Measurements from ENCODE around the gene NSUN7. TPM values are rescaled to one million over a fixed set of nuclear protein-coding genes. Genes with fewer than 3 reads are reported as not detected.

NSUN7 gene
- total RNA-seq, 2 donors from 2014 or later = 0.52 to 0.65 TPM

DNA sequence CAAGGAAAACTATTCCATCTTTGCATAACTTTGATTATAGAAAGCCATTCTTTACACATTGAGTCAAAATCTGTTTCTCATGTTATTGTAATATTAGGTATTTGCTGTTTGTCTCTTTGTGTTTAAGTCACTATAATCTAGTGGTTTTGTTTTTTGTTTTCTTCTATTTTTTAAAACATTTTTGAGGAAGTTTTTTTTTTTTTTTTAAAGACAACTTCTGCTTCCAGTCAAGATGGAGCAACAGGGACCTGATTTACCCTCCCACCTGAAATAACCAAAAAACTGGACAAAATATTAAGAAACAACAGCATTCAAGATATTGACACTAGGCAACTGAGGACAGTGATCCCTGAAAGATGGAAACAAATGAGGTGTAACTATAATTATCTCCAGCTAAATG, 18.4 kb upstream of the NSUN7 start:
- intact Hi-C loops (cut with DNase I) = loop anchor here in 1 of 2 donors (10.0 kb wide), 1 partner anchor 173 kb away; no protein-coding TSS in a partner anchor
- no peak for DNase-seq (ENCODE audit: low spot score)

GRCh38 chr4:40731792-40732245, 17.9 kb upstream of the NSUN7 start:
- no peak for DNase-seq (ENCODE audit: low spot score)
- intact Hi-C loops (cut with DNase I) = loop anchor here in 1 of 2 donors (10.0 kb wide), 1 partner anchor 173 kb away; no protein-coding TSS in a partner anchor

DNA sequence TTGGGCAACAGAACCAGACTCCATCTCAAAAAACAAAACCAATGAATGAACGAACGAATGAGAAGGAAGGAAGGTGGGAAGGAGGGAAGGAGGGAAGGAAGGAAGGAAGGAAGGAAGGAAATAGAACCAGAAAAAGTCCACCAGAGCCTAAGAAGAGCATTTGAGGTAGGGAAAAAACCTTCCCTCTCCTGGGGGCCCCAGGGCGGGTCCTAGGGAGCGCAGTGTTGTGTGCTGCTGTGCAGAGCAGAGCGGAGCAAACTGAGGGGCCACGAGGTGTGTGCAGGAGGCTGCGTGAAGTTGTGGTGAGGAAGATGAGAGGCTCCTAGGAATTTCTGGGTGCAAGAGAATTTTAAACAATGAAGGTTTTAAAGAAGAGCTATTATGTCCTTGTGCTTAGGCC, 16.0 kb upstream of the NSUN7 start:
- DNase-seq (ENCODE audit: low spot score) = no peak
- intact Hi-C loops (cut with DNase I) = loop anchor here in 1 of 2 donors (10.0 kb wide), 1 partner anchor 171 kb away; no protein-coding TSS in a partner anchor

GRCh38 chr4:40734497-40734896, 15.3 kb upstream of the NSUN7 start:
- intact Hi-C loops (cut with DNase I) = loop anchor here in 1 of 2 donors (10.0 kb wide), 1 partner anchor 170 kb away; no protein-coding TSS in a partner anchor
- no peak for DNase-seq (ENCODE audit: low spot score)

GRCh38 chr4:40736910-40737309, 12.8 kb upstream of the NSUN7 start:
- intact Hi-C loops (cut with DNase I) = loop anchor here in 1 of 2 donors (10.0 kb wide), 1 partner anchor 168 kb away; no protein-coding TSS in a partner anchor
- no peak for DNase-seq (ENCODE audit: low spot score)

DNA sequence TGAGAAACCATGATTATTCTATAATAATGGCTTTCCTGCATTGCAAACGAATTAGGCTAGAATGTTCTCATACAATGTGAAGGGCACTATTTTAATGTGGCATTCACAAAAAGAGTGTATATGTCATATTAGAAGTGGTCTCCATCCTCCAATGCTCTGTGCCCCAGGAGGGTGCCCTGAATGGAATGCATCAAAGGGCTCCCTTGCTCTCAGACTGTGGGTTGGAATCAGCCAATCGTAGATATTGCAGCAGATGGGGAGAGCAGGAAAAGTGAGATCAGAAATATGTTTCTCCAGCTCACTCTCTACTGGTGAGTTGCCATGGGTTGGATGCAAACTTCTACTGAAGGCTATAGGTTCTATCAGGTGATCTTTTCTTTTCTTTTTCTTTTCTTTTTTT, 11.9 kb upstream of the NSUN7 start:
- DNase-seq (ENCODE audit: low spot score) = no peak
- intact Hi-C loops (cut with DNase I) = loop anchor here in 1 of 2 donors (10.0 kb wide), 1 partner anchor 167 kb away; no protein-coding TSS in a partner anchor

DNA sequence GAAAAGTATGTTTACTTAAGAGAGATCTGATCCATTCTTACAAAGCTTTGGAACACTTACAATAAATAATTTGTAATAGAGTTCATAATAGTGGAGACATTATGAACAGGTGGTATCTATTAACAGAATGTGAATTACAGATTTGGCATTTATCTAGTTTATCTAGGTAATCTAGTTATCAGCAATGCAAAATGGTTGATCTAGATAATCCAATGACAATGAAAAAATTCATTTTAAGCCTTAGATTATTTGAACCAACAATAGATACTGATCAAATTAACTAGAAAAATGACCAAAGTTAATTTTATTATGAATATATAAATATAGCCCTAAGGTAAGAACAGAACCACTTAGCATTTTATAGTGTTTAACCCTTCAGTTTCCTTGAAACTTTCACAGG, 10.4 kb upstream of the NSUN7 start:
- DNase-seq (ENCODE audit: low spot score) = no peak
- intact Hi-C loops (cut with DNase I) = loop anchor here in 1 of 2 donors (10.0 kb wide), 1 partner anchor 165 kb away; no protein-coding TSS in a partner anchor

DNA sequence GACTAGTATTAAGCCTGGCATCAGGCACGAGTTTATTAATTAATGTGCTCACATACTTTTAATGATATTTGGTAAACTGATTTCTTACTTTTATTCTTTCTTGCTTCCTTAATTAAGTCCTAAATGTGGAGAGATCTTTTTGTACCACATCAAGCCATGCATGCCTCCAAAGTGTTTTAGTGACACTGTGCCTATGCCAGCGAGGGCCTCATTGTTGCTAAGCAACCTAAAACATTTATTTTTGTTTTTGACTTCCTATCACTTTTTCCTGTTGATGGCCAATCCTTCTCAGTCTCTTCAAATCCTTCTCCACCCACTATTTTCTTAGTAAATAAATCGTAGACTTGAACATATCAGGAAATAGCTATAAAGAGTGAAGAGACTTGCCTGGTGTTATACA, 5.5 kb upstream of the NSUN7 start:
- DNase-seq (ENCODE audit: low spot score) = no peak
- intact Hi-C loops (cut with DNase I) = no loop called here

DNA sequence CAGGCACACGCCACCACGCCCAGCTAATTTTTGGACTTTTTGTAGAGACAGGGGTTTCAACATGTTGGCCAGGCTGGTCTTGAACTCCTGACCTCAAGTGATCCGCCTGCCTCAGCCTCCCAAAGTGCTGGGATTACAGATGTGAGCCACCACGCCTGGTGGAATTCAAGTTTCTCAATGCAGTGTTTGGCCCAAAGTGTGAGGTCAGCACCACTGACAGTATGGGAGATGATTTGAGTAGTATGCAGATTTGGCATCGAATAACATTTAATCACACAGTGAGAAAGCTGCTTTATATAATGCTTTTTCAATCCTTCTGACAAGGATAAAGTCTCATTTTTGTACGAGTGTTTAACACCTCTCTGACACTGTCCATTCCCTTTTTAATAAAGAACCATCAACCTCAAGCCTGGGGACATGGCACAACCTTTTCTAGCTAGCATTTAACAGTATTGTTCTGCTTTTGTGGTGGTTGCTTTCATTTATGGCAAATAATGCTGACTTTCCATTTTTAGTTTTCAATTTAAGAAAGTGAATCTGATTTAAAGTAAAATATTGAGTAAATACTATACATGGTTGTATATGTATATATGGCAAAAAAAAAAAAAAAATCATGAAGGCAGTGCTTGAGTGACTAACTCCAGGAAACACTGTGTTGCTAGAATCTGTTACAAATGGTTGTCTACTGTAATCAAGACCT, 4.3 kb upstream of the NSUN7 start:
- DNase-seq (ENCODE audit: low spot score) = no peak
- intact Hi-C loops (cut with DNase I) = no loop called here

GRCh38 chr4:40747207-40747835, 2.4 kb upstream of the NSUN7 start:
- no peak for DNase-seq (ENCODE audit: low spot score)
- intact Hi-C loops (cut with DNase I) = no loop called here

- intact Hi-C loops (cut with DNase I) = no loop called here
Observed at GRCh38 chr4:40750461-40751258, 905 bp downstream of the NSUN7 start.

DNA sequence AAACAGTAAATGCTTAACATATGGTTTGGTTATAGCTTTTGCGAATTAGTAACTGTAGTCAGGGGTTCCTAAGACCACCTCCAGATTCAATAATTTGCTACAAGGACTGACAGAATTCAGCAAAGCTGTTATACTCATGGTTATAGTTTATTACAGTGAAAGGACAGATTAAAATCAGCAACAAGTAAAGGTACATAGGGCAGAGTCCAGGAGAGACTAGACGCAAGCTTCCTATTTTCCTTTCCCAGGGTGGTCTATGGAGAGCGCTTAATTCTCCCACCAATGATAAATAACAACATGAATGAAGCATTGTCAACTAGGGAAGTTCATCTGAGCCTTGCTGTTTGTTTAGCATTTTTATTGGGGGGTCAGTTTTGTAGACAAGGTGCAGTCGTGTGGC, 5.9 kb downstream of the NSUN7 start:
- intact Hi-C loops (cut with DNase I) = no loop called here
- DNase-seq (ENCODE audit: low spot score) = no peak

More at GRCh38 chr4:40750461-40751258, 905 bp downstream of the NSUN7 start:
- no peak for DNase-seq (ENCODE audit: low spot score)

DNA sequence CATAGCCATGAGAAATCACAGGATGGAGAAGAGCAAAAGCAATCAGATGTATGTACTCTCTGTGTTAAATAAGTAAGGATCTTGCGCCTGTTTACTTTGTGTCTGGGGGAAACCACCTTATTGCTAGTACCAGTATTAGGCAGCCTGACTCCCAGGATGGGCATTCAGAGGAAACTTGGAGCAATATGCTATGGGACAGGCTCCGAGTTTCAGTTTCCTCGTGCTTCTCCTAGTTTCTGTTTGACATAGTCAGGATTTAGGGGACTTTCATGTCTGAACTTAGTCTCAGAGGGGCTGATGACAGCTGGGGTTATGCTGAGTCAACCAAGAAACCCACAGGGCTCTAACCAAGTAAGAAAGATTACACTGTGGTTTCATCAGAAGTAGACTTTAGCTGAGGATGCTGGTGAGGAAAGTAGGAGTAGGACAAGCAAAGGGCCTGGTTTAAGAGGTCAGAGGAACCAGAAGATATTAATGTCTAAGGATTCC, 13.5 kb downstream of the NSUN7 start:
- no peak for DNase-seq (ENCODE audit: low spot score)
- intact Hi-C loops (cut with DNase I) = no loop called here

DNA sequence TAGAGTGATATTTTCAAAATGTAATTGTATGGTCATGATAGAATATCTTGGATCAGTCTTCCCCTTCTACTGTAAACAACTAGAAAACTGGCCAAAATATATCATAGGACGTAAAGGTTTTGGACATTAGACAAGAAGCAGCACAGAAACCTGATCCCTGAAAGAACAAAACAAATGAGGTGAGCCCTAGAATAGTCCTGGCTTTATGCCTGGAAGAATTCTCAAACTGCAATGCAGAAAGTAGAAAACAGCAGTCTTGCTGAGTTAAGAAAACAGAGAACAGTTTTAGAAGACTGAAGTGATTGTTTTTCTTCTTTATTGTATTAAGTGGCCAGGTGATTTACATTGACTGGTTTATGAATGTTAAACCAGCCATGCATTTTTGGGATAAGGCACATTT, 19.5 kb downstream of the NSUN7 start:
- DNase-seq (ENCODE audit: low spot score) = no peak
- intact Hi-C loops (cut with DNase I) = no loop called here

DNA sequence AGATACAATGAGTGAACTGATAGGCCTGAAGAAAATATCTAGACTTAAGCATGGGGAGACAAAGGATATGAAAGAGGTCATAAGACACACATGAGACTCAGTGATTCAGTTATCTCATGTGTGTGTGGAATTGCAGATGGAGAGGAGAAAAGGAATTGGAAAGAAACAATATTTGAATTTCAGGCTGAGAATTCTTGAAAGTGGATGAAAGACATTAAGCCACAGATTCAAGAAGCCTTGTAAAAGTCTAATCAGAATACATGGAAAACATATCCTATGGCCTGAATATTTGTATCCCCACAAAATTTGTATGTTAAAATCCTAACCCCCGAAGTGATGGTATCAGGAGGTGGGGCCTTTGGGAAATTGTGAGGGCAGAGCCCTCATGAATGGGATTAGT, 28.3 kb downstream of the NSUN7 start:
- DNase-seq (ENCODE audit: low spot score) = no peak
- intact Hi-C loops (cut with DNase I) = no loop called here

GRCh38 chr4:40782876-40783275, 33.1 kb downstream of the NSUN7 start:
- intact Hi-C loops (cut with DNase I) = no loop called here
- DNase-seq (ENCODE audit: low spot score) = no peak

- DNase-seq (ENCODE audit: low spot score) = no peak
- intact Hi-C loops (cut with DNase I) = no loop called here
Observed at GRCh38 chr4:40785727-40786126, 36.0 kb downstream of the NSUN7 start.

DNA sequence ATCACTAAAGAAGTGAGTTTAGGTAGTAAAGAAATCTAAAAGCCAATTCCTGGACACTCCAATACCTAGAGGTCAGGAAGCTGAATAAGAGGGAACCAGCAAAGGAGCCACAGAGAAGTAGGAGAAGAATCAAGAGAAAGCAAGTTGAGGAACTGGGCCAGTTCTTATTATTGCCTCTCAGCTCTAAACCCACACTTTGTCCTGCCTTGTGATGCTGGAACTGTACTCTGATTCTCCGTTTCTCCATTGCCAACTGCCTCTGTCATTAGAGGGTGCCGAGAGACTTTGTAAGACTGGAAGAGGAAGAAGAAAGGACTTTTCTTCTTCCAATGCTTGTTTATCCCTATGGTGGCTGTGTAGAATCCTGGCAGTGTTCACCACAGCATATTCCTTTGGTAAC, 38.6 kb downstream of the NSUN7 start:
- no peak for DNase-seq (ENCODE audit: low spot score)
- intact Hi-C loops (cut with DNase I) = no loop called here

GRCh38 chr4:40789031-40789430, 39.3 kb downstream of the NSUN7 start:
- intact Hi-C loops (cut with DNase I) = no loop called here
- no peak for DNase-seq (ENCODE audit: low spot score)

GRCh38 chr4:40789771-40790170, 40.0 kb downstream of the NSUN7 start:
- intact Hi-C loops (cut with DNase I) = no loop called here
- no peak for DNase-seq (ENCODE audit: low spot score)
